Measurements from ENCODE around the gene GPD1.

GPD1 gene

GRCh38 chr12:50060120-50060468 lies 43.7 kb upstream of the GPD1 start:
- Histone ChIP-seq H3K4me3 (no peak overlapping the region), H3K36me3 (ENCODE audit: insufficient read depth, low read length) (no peaks in the 10 kb centered on the region), H3K9me3 (ENCODE audit: low read depth, low read length) (no peaks in the 10 kb centered on the region), H3K27ac (no peak overlapping the region), H3K9ac (ENCODE audit: insufficient read length) (no peak overlapping the region)
- TF ChIP-seq EZH2 (IDR thresholded peaks at IDR 0.05) (no peak), FOXP2 (optimal IDR thresholded peaks at IDR 0.05; ENCODE audit: control extremely low read depth, extremely low read length, insufficient read depth) (no peak), POLR2AphosphoS5 (IDR thresholded peaks at IDR 0.05; ENCODE audit: borderline replicate concordance, low read depth, low read length) (no peak)
- DNase-seq (ENCODE audit: low read depth, low spot score): no peak

DNA sequence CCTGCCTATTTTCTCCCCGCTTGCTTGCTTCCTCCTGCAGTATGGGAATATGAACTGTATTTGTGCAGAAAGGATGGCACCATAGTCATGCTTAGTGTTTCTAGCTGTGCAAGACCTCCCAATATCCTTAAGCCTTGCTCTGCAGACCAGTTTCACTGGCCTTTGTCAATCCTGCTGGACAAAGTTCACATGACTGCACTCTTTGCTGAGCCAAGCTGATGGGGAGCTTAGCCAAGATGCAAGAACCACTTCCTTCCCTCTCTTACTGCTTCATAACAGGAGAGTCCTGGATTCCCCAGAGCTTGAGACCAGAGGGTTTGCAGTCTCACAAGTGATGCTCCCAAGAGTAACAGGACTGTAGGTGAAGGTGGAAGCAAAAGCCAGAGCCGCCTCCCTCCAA lies 42.6 kb upstream of the GPD1 start:
- H3K9ac ChIP-seq (ENCODE audit: insufficient read length): no peak overlapping the region
- H3K9me3 ChIP-seq (ENCODE audit: low read depth, low read length): no peaks in the 10 kb centered on the region
- TF ChIP-seq FOXP2 (optimal IDR thresholded peaks at IDR 0.05; ENCODE audit: control extremely low read depth, extremely low read length, insufficient read depth) (no peak), POLR2AphosphoS5 (IDR thresholded peaks at IDR 0.05; ENCODE audit: borderline replicate concordance, low read depth, low read length) (no peak), EZH2 (IDR thresholded peaks at IDR 0.05) (no peak)
- no peak overlapping the region for H3K27ac ChIP-seq
- no peak overlapping the region for H3K4me3 ChIP-seq
- H3K36me3 ChIP-seq (ENCODE audit: insufficient read depth, low read length): no peaks in the 10 kb centered on the region
- DNase-seq (ENCODE audit: low read depth, low spot score): no peak

- Histone ChIP-seq H3K27ac (no peak overlapping the region), H3K9ac (ENCODE audit: insufficient read length) (no peak overlapping the region), H3K9me3 (ENCODE audit: low read depth, low read length) (no peaks in the 10 kb centered on the region), H3K36me3 (ENCODE audit: insufficient read depth, low read length) (no peaks in the 10 kb centered on the region), H3K4me3 (no peak overlapping the region)
- TF ChIP-seq FOXP2 (optimal IDR thresholded peaks at IDR 0.05; ENCODE audit: control extremely low read depth, extremely low read length, insufficient read depth) (no peak), EZH2 (IDR thresholded peaks at IDR 0.05) (no peak), POLR2AphosphoS5 (IDR thresholded peaks at IDR 0.05; ENCODE audit: borderline replicate concordance, low read depth, low read length) (no peak)
- no peak for DNase-seq (ENCODE audit: low read depth, low spot score)
Measured at GRCh38 chr12:50061946-50062686, 41.7 kb upstream of the GPD1 start.

GRCh38 chr12:50062728-50063460 lies 40.9 kb upstream of the GPD1 start:
- DNase-seq (ENCODE audit: low read depth, low spot score): no peak
- H3K9ac ChIP-seq (ENCODE audit: insufficient read length): no peak overlapping the region
- TF ChIP-seq EZH2 (IDR thresholded peaks at IDR 0.05) (no peak), POLR2AphosphoS5 (IDR thresholded peaks at IDR 0.05; ENCODE audit: borderline replicate concordance, low read depth, low read length) (no peak), FOXP2 (optimal IDR thresholded peaks at IDR 0.05; ENCODE audit: control extremely low read depth, extremely low read length, insufficient read depth) (no peak)
- H3K27ac ChIP-seq: no peak overlapping the region
- H3K36me3 ChIP-seq (ENCODE audit: insufficient read depth, low read length): no peaks in the 10 kb centered on the region
- no peak overlapping the region for H3K4me3 ChIP-seq
- H3K9me3 ChIP-seq (ENCODE audit: low read depth, low read length): no peaks in the 10 kb centered on the region

DNA sequence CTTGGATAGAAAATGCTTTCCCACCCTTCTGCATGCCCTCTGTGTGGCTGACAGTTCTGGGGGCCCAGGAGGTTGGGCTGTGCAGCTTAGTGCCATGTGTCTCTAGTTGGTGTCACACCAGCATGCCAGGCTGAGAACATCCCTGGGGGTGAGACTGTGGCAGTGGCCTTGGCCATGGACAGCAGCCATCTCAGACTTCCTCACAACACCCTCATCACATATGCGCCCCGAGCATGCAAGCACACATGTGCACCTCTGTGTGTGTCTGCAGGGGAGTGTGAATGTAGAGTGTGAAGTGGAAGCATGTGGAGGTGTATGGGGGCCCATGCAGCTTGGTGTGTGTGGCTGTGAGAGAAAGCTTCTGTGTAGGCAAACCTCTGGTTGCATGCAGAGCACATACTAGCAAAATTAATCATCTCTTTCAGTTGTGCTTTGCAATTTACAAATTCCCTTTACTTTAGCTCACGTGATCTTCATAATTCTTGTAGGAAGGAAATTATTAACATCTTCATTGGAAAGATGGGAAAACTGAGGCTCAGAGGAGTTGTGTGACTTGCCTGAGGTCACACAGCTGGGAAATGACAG lies 38.0 kb upstream of the GPD1 start:
- Histone ChIP-seq H3K36me3 (ENCODE audit: insufficient read depth, low read length) (no peaks in the 10 kb centered on the region), H3K9me3 (ENCODE audit: low read depth, low read length) (no peaks in the 10 kb centered on the region), H3K27ac (no peak overlapping the region), H3K4me3 (no peak overlapping the region), H3K9ac (ENCODE audit: insufficient read length) (no peak overlapping the region)
- DNase-seq (ENCODE audit: low read depth, low spot score): no peak
- no peak for TF ChIP-seq EZH2 (IDR thresholded peaks at IDR 0.05)
- no peak for TF ChIP-seq FOXP2 (optimal IDR thresholded peaks at IDR 0.05; ENCODE audit: control extremely low read depth, extremely low read length, insufficient read depth)
- no peak for TF ChIP-seq POLR2AphosphoS5 (IDR thresholded peaks at IDR 0.05; ENCODE audit: borderline replicate concordance, low read depth, low read length)

- no peak for DNase-seq (ENCODE audit: low read depth, low spot score)
Measured at GRCh38 chr12:50066402-50066801, 37.4 kb upstream of the GPD1 start.

GRCh38 chr12:50069069-50069468 lies 34.7 kb upstream of the GPD1 start:
- Histone ChIP-seq H3K4me3 (no peak overlapping the region), H3K9me3 (ENCODE audit: low read depth, low read length) (no peaks in the 10 kb centered on the region), H3K27ac (no peak overlapping the region), H3K36me3 (ENCODE audit: insufficient read depth, low read length) (no peaks in the 10 kb centered on the region), H3K9ac (ENCODE audit: insufficient read length) (no peak overlapping the region)
- DNase-seq (ENCODE audit: low read depth, low spot score): no peak
- TF ChIP-seq POLR2AphosphoS5 (IDR thresholded peaks at IDR 0.05; ENCODE audit: borderline replicate concordance, low read depth, low read length): no peak
- TF ChIP-seq EZH2 (IDR thresholded peaks at IDR 0.05): no peak
- no peak for TF ChIP-seq FOXP2 (optimal IDR thresholded peaks at IDR 0.05; ENCODE audit: control extremely low read depth, extremely low read length, insufficient read depth)

More at GRCh38 chr12:50066402-50066801, 37.4 kb upstream of the GPD1 start:
- Histone ChIP-seq H3K4me3 (no peak overlapping the region), H3K9ac (ENCODE audit: insufficient read length) (no peak overlapping the region), H3K27ac (no peak overlapping the region), H3K9me3 (ENCODE audit: low read depth, low read length) (no peaks in the 10 kb centered on the region), H3K36me3 (ENCODE audit: insufficient read depth, low read length) (no peaks in the 10 kb centered on the region)
- TF ChIP-seq POLR2AphosphoS5 (IDR thresholded peaks at IDR 0.05; ENCODE audit: borderline replicate concordance, low read depth, low read length): no peak
- no peak for TF ChIP-seq FOXP2 (optimal IDR thresholded peaks at IDR 0.05; ENCODE audit: control extremely low read depth, extremely low read length, insufficient read depth)
- TF ChIP-seq EZH2 (IDR thresholded peaks at IDR 0.05): no peak

GRCh38 chr12:50069539-50069938 lies 34.3 kb upstream of the GPD1 start:
- DNase-seq (ENCODE audit: low read depth, low spot score): no peak
- Histone ChIP-seq H3K9me3 (ENCODE audit: low read depth, low read length) (no peaks in the 10 kb centered on the region), H3K36me3 (ENCODE audit: insufficient read depth, low read length) (no peaks in the 10 kb centered on the region), H3K9ac (ENCODE audit: insufficient read length) (no peak overlapping the region), H3K4me3 (no peak overlapping the region), H3K27ac (no peak overlapping the region)
- TF ChIP-seq POLR2AphosphoS5 (IDR thresholded peaks at IDR 0.05; ENCODE audit: borderline replicate concordance, low read depth, low read length) (no peak), EZH2 (IDR thresholded peaks at IDR 0.05) (no peak), FOXP2 (optimal IDR thresholded peaks at IDR 0.05; ENCODE audit: control extremely low read depth, extremely low read length, insufficient read depth) (no peak)

All from SK-N-MC (cell line).